Thymus (tissue), 11 donors: ENCODE results near the gene EEF1A2. TPM values are rescaled to one million over a fixed set of nuclear protein-coding genes. Genes with fewer than 3 reads are reported as not detected.

Experiments
- DNase-seq, 9 donors: peaks; one replicate each; pipeline ENCODE4 v3.0.0-alpha.2; 2013; ENCODE audit warnings: low spot score in 9 of 9, low read depth in 6 of 9, missing footprints in 1 of 9
- H3K27ac ChIP-seq, 2 donors: one replicate each; pipeline ENCODE4 v1.5.1; 2013; ENCODE audit warnings: control low read depth in 1 of 2, low read depth in 1 of 2, low read length in 1 of 2, mild to moderate bottlenecking in 1 of 2, moderate library complexity in 1 of 2
- H3K27me3 ChIP-seq, 2 donors: one replicate each; pipeline ENCODE4 v1.5.1; 2013; ENCODE audit warnings: low read length in 1 of 2; ENCODE audit not compliant: control insufficient read depth in 2 of 2, insufficient read depth in 1 of 2
- H3K36me3 ChIP-seq, 2 donors: one replicate each; pipeline ENCODE4 v1.5.1; 2013; ENCODE audit warnings: low read length in 1 of 2, mild to moderate bottlenecking in 1 of 2, moderate library complexity in 1 of 2; ENCODE audit not compliant: control insufficient read depth in 2 of 2, insufficient read depth in 2 of 2
- H3K4me1 ChIP-seq, 2 donors: one replicate each; pipeline ENCODE4 v1.5.1; 2013; ENCODE audit warnings: low read length in 2 of 2; ENCODE audit not compliant: control insufficient read depth in 2 of 2, insufficient read depth in 2 of 2
- H3K4me3 ChIP-seq, 2 donors: one replicate each; pipeline ENCODE4 v1.5.1; 2013; ENCODE audit warnings: low read length in 2 of 2, control low read depth in 1 of 2, mild to moderate bottlenecking in 1 of 2
- H3K9me3 ChIP-seq, 2 donors: one replicate each; pipeline ENCODE4 v1.5.1; 2013; ENCODE audit warnings: low read length in 1 of 2, mild to moderate bottlenecking in 1 of 2; ENCODE audit not compliant: control insufficient read depth in 2 of 2, insufficient read depth in 1 of 2
- WGBS: extraction: QIAGEN DNeasy Blood & Tissue Kit; methylation state at CpG from one replicate; pipeline ENCODE4 v1.1.7; 2013; 5-methylcytosine and 5-hydroxymethylcytosine counted together
- polyA plus RNA-seq: library from polyadenylated mRNA; stranded (reverse); fragments of 200-250 nt; gene quantifications from one replicate; pipeline ENCODE4 v1.2.3, GENCODE V29; 2013
- total RNA-seq: library from RNA; stranded (reverse); fragments of 120-200 nt; gene quantifications from one replicate; pipeline ENCODE4 v1.2.4, GENCODE V29; 2013
- donor health status: healthy.

Gene EEF1A2
- total and polyA plus RNA-seq, 2 donors: 0.19 to 2.2 TPM

GRCh38 chr20:63499338-63499969 is 571 bp upstream of the EEF1A2 start:
- WGBS: 16% methylated on average over 48 of the region's 48 CpGs
- H3K4me3 ChIP-seq: peak overlapping the region in 1 of 2 donors; percentile 40

GRCh38 chr20:63497946-63498935 is 642 bp downstream of the EEF1A2 start:
- no peak overlapping the region for H3K27ac ChIP-seq

More at GRCh38 chr20:63499338-63499969, 571 bp upstream of the EEF1A2 start:
- Histone ChIP-seq H3K9me3 (no peaks in the 10 kb centered on the region), H3K27ac (no peak overlapping the region), H3K36me3 (no peaks in the 10 kb centered on the region), H3K27me3 (peaks cover 49 to 90% of the 10 kb centered on the region in 2 donors), H3K4me1 (no peaks in the 10 kb centered on the region)
- DNase-seq: no peak

GRCh38 chr20:63497138-63497945 is 1.5 kb downstream of the EEF1A2 start:
- Histone ChIP-seq H3K4me3 (no peak overlapping the region), H3K36me3 (no peaks in the 10 kb centered on the region), H3K27me3 (peaks cover 46 to 76% of the 10 kb centered on the region in 2 donors), H3K9me3 (no peaks in the 10 kb centered on the region), H3K27ac (no peak overlapping the region), H3K4me1 (no peaks in the 10 kb centered on the region)
- no peak for DNase-seq
- WGBS: 75% methylated on average over 20 of the region's 20 CpGs

More at GRCh38 chr20:63497946-63498935, 642 bp downstream of the EEF1A2 start:
- Histone ChIP-seq H3K9me3 (no peaks in the 10 kb centered on the region), H3K4me3 (peak overlapping the region in 1 of 2 donors; percentile 40), H3K27me3 (peaks cover 49 to 84% of the 10 kb centered on the region in 2 donors), H3K36me3 (no peaks in the 10 kb centered on the region), H3K4me1 (no peaks in the 10 kb centered on the region)
- DNase-seq: no peak
- 9% methylated on average over 60 of the region's 60 CpGs for WGBS

GRCh38 chr20:63496596-63497120 is 2.2 kb downstream of the EEF1A2 start:
- Histone ChIP-seq H3K27me3 (peaks cover 46 to 69% of the 10 kb centered on the region in 2 donors), H3K27ac (no peak overlapping the region), H3K4me1 (no peaks in the 10 kb centered on the region), H3K4me3 (no peak overlapping the region), H3K36me3 (no peaks in the 10 kb centered on the region), H3K9me3 (no peaks in the 10 kb centered on the region)
- WGBS: 71% methylated on average over 16 of the region's 16 CpGs
- DNase-seq: no peak

- no peaks in the 10 kb centered on the region for H3K4me1 ChIP-seq
- WGBS: 28% methylated on average over 48 of the region's 48 CpGs
- no peak overlapping the region for H3K4me3 ChIP-seq
- no peaks in the 10 kb centered on the region for H3K9me3 ChIP-seq
- DNase-seq: peak in 8 of 9 donors; percentile 6 to 67 (median 40)
- peaks cover 46 to 65% of the 10 kb centered on the region in 2 donors for H3K27me3 ChIP-seq
- H3K27ac ChIP-seq: no peak overlapping the region
- H3K36me3 ChIP-seq: no peaks in the 10 kb centered on the region
These were observed 2.9 kb downstream of the EEF1A2 start for GRCh38 chr20:63495741-63496595.

GRCh38 chr20:63495167-63495720 is 3.6 kb downstream of the EEF1A2 start:
- DNase-seq: no peak
- Histone ChIP-seq H3K9me3 (no peaks in the 10 kb centered on the region), H3K4me3 (no peak overlapping the region), H3K27ac (no peak overlapping the region), H3K36me3 (no peaks in the 10 kb centered on the region), H3K4me1 (no peaks in the 10 kb centered on the region), H3K27me3 (peaks cover 46 to 65% of the 10 kb centered on the region in 2 donors)
- WGBS: 94% methylated on average over 8 of the region's 8 CpGs

- peaks cover 43 to 65% of the 10 kb centered on the region in 2 donors for H3K27me3 ChIP-seq
- H3K9me3 ChIP-seq: no peaks in the 10 kb centered on the region
- DNase-seq: no peak
- H3K4me3 ChIP-seq: no peak overlapping the region
- no peaks in the 10 kb centered on the region for H3K36me3 ChIP-seq
- H3K4me1 ChIP-seq: no peaks in the 10 kb centered on the region
- no peak overlapping the region for H3K27ac ChIP-seq
- 93% methylated on average over 51 of the region's 51 CpGs for WGBS
These were observed 4.3 kb downstream of the EEF1A2 start for GRCh38 chr20:63494420-63495166.
